Measurements from ENCODE around the gene SHQ1.

Gene SHQ1

GRCh38 chr3:72847282-72847681 is 963 bp downstream of the SHQ1 start:
- DNase-seq = no peak

GRCh38 chr3:72846166-72846565 is 2.1 kb downstream of the SHQ1 start:
- no peak for DNase-seq

DNA sequence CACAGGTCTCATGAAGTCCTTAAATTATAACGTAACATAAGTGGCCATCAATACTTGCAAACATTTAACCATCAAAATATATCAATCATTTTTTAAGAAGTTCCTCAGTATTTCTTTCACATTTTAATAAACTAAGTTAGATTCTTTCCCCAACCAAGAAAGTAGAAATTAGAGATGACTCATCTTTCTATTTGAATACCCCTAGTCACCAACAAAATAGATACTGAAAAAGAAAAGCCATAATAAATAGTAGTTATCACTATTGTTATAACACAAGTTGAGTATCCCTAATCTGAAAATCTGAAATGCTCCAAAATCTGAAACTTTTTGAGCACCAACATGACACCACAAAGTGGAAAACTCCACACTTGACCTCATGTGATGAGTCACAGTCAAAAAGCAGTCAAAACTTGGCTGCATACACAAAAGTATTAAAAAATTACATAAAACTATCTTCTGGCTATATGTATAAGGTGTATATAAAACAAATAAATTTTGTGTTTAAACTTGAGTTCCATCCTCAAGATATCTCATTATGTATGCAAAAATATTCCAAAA is 3.7 kb downstream of the SHQ1 start:
- DNase-seq = no peak

DNA sequence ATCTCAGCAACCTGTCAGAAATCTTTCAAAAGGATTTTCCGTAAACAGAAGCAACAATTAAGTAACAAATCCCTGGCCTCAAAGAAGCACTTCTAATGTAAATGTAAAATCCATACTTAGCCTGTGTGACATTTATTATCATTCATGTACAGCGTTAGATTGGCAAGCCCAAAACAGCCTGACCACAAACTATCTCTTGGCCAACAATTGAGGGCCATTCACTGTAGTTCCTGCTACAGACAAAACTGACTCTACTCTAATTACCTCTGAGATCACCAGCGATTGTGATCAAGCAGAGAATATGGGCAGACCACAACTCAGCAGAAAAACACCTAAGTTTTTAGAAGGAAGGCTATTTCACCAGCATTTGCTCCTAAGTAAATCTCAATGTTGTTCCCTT is 9.2 kb downstream of the SHQ1 start:
- no peak for DNase-seq

GRCh38 chr3:72836923-72837322 is 11.3 kb downstream of the SHQ1 start:
- no peak for DNase-seq

- no peak for DNase-seq
These were observed 11.8 kb downstream of the SHQ1 start for GRCh38 chr3:72836416-72836815.

GRCh38 chr3:72830452-72831223 is 17.6 kb downstream of the SHQ1 start:
- DNase-seq = no peak

- no peak for DNase-seq
These were observed 18.5 kb downstream of the SHQ1 start for GRCh38 chr3:72829701-72830100.

- no peak for DNase-seq
These were observed 27.0 kb downstream of the SHQ1 start for GRCh38 chr3:72821161-72821781.

GRCh38 chr3:72820415-72820814 is 27.8 kb downstream of the SHQ1 start:
- peak; percentile 20 for DNase-seq

DNA sequence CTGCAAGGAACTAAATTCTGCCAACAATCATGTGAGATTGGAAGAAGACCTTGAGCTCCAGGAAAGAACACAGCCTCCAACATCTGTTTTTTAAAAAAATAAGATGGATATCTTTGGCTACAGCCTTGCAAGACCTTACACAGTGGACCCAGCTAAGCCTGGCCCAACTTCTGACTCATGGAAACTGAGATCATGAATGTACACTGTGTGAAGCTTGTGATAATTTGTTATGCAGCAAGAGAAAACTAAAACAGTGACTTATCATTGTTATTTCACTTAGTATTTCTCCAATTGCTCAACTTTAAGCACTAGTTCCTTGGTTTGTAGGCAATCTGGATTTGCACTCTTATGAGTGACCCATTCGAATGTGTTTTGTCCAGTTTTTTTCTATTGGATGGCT is 29.3 kb downstream of the SHQ1 start:
- DNase-seq = no peak

GRCh38 chr3:72818092-72818773 is 30.0 kb downstream of the SHQ1 start:
- no peak for DNase-seq

- DNase-seq = no peak
These were observed 31.3 kb downstream of the SHQ1 start for GRCh38 chr3:72816862-72817355.

GRCh38 chr3:72814308-72814707 is 33.9 kb downstream of the SHQ1 start:
- DNase-seq = no peak

DNA sequence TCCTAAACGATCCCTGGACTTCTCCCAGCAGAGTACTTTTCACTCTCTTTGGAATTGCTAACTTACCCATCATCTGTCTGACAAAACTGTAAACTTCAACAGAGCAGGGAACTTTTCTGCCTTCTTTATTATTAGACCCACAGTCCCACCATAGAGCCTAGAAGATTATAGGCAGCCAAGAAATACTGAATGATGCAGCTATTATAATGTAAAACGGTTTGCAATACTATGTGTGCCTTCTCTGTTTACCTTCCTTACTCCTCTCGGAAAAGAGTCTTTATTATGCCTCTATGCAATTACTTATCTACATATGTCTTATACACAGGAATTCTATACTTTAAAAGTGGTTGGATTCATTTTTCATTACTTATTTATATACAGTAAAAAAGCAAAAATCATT is 36.0 kb downstream of the SHQ1 start:
- DNase-seq = no peak

DNA sequence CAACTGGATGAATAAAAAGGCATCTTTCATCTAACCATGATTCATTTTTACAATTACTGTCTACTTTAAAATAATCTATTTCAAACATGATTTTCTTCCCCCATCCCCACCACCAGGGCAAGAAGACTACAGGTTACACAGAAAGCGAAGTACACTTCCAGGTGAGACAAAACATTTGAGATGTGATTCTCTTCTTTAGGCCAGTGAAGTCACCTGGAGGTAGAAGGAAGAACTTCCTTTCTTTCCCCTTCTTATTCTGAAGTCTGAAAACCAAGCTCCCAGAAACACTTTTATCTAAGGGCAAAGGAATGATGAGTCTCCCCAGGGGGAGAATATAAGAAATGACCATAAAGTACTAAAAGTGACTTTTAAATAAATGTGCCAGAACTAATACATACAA is 36.7 kb downstream of the SHQ1 start:
- DNase-seq = no peak

GRCh38 chr3:72810659-72811434 is 37.4 kb downstream of the SHQ1 start:
- no peak for DNase-seq

DNA sequence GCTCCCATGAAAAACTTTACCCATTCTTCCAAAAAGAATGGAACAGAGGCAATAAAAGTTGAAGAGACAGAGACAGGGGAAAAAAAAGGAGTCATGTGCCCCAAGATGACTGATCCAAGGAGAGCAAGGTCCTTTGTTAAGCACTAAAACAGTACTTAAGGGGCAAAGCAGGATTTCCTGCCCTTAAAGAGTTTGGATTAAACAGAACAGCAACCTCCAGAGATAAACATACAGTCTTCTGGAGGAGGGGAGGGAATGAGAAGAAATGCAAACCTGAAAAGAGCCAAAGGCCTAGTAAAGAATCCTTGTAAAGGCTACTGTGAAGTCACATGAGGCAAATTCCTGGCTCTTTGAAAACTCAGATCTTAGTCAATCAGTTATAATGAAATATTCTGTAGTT is 38.2 kb downstream of the SHQ1 start:
- no peak for DNase-seq

GRCh38 chr3:72804361-72804760 is 43.9 kb downstream of the SHQ1 start:
- DNase-seq = no peak

DNA sequence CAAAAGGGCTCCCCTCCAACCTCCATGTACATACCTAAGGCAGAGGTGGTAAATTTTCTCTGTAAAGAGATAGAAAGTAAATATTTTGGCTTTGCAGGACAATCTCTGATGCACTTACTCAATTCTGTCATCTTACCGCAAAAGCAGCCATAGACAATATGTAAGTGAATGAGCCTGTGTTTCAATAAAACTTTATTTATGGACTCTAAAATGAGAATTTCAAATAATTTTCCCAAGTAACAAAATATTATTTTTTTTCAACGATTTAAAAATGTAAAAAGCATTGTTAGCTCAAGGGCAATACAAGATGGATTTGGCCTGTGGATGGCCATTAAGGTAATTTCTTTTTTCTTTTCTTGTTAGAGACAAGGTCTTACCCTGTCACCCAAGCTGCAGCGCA is 44.7 kb downstream of the SHQ1 start:
- no peak for DNase-seq

GRCh38 chr3:72802001-72802400 is 46.2 kb downstream of the SHQ1 start:
- no peak for DNase-seq

GRCh38 chr3:72800869-72801268 is 47.4 kb downstream of the SHQ1 start:
- DNase-seq = no peak
